ENCODE results near the gene TMEM190. TPM values are rescaled to one million over a fixed set of nuclear protein-coding genes. Genes with fewer than 3 reads are reported as not detected.

TMEM190 gene
- total RNA-seq, 1 donor from 2014 or later: not detected

- intact Hi-C loops (cut with micrococcal nuclease): no loop called here
- TF ChIP-seq CTCF (IDR thresholded peaks at IDR 0.05; ENCODE audit: borderline replicate concordance): no peak
- no peak for DNase-seq
Measured at GRCh38 chr19:55372316-55373081, 4.1 kb upstream of the TMEM190 start.

DNA sequence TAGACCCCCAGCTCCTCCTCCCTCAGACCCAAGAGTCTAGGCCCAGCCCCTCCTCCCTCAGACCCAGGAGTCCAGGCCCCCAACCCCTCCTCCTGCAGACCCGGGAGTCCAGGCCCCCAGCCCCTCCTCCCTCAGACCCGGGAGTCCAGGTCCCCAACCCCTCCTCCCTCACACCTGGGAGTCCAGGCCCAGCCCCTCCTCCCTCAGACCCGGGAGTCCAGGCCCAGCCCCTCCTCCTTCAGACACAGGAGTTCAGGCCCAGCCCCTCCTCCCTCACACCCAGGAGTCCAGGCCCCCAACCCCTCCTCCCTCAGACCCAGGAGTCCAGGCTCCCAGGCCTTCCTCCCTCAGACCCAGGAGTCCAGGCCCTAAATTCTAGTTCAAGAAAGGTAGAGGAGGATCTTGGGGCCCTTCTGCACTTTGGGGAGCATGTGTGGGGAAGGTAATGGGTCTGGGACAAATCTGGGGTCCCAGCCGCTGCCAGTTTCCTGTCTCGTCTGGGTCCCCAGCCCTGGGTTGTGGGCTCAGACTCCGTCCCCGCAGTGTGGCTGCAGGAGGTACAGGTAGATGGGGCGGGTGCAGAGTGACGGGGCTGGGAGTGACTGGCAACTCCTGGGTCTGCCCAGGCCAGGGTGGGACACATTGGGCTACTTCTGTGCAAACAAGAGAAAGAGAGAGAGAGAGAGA, 3.2 kb upstream of the TMEM190 start:
- no peak for DNase-seq
- intact Hi-C loops (cut with micrococcal nuclease): no loop called here
- Histone ChIP-seq H3K27me3 (ENCODE audit: low read depth) (peaks cover 88% of the 10 kb centered on the region), H3K27ac (replicated peaks) (no peak overlapping the region), H3K9me3 (replicated peaks) (no peaks in the 10 kb centered on the region), H3K4me1 (peaks cover 32% of the 10 kb centered on the region), H3K36me3 (no peaks in the 10 kb centered on the region), H3K4me3 (no peak overlapping the region)
- no peak for TF ChIP-seq CTCF (IDR thresholded peaks at IDR 0.05; ENCODE audit: borderline replicate concordance)

More at GRCh38 chr19:55372316-55373081, 4.1 kb upstream of the TMEM190 start:
- Histone ChIP-seq H3K27me3 (ENCODE audit: low read depth) (peaks cover 92% of the 10 kb centered on the region), H3K27ac (replicated peaks) (no peak overlapping the region), H3K4me3 (no peak overlapping the region), H3K9me3 (replicated peaks) (no peaks in the 10 kb centered on the region), H3K4me1 (peaks cover 27% of the 10 kb centered on the region), H3K36me3 (no peaks in the 10 kb centered on the region)

- intact Hi-C loops (cut with micrococcal nuclease): no loop called here
- H3K9me3 ChIP-seq (replicated peaks): no peaks in the 10 kb centered on the region
- peaks cover 24% of the 10 kb centered on the region for H3K4me1 ChIP-seq
- no peak for TF ChIP-seq CTCF (IDR thresholded peaks at IDR 0.05; ENCODE audit: borderline replicate concordance)
- no peaks in the 10 kb centered on the region for H3K36me3 ChIP-seq
- no peak overlapping the region for H3K27ac ChIP-seq (replicated peaks)
- H3K27me3 ChIP-seq (ENCODE audit: low read depth): peaks cover 81% of the 10 kb centered on the region
- DNase-seq: no peak
- no peak overlapping the region for H3K4me3 ChIP-seq
Measured at GRCh38 chr19:55373993-55374757, 2.5 kb upstream of the TMEM190 start.

DNA sequence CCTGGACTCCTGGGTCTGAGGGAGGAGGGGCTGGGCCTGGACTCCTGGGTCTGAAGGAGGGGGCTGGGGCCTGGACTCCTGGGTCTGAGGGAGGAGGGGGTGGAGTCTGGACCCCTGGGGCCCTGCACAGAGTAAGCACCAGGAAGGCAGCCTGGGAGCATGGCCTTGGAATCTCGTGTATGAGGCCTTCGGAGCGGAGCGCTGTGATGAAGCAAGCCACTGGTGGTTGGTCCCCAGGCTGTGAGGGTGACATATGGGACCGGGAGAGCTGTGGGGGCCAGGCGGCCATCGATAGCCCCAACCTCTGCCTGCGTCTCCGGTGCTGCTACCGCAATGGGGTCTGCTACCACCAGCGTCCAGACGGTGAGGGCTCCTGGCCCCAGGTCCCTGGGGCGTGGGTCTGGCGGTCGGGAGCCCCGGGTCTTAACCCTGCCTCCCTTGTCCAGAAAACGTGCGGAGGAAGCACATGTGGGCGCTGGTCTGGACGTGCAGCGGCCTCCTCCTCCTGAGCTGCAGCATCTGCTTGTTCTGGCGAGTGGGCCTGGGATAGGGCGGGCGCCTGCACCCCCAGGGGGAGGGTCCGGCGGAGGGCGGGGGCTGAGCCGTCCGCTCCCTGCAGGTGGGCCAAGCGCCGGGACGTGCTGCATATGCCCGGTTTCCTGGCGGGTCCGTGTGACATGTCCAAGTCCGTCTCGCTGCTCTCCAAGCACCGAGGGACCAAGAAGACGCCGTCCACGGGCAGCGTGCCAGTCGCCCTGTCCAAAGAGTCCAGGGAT, 918 bp downstream of the TMEM190 start:
- H3K27ac ChIP-seq (replicated peaks): no peak overlapping the region
- no peak overlapping the region for H3K4me3 ChIP-seq
- H3K4me1 ChIP-seq: peaks cover 15% of the 10 kb centered on the region
- no peaks in the 10 kb centered on the region for H3K36me3 ChIP-seq
- no peak for TF ChIP-seq CTCF (IDR thresholded peaks at IDR 0.05; ENCODE audit: borderline replicate concordance)
- peaks cover 49% of the 10 kb centered on the region for H3K27me3 ChIP-seq (ENCODE audit: low read depth)
- no peaks in the 10 kb centered on the region for H3K9me3 ChIP-seq (replicated peaks)
- intact Hi-C loops (cut with micrococcal nuclease): no loop called here
- DNase-seq: no peak

DNA sequence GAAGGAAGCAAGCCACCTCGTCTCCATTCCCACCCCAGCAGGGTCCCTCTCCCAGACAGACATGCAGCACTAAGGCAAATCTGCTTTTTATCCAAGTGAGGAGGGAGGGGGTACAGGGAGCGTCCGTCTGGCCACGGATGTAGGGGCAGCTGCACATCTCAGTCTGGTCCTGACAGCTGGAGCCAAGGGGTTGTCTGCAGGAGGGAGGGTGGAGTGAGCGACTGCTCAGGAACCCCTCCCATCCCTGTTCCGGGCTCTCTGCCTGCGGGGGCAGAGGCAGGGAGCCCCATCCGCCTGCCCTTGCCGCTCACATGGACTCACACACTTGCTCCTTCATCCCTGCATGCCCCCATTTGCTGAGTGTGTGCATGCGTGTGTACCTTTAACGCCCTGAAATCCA, 2.5 kb downstream of the TMEM190 start:
- H3K4me3 ChIP-seq: no peak overlapping the region
- H3K27ac ChIP-seq (replicated peaks): no peak overlapping the region
- H3K36me3 ChIP-seq: no peaks in the 10 kb centered on the region
- DNase-seq: no peak
- peaks cover 20% of the 10 kb centered on the region for H3K4me1 ChIP-seq
- intact Hi-C loops (cut with micrococcal nuclease): no loop called here
- no peaks in the 10 kb centered on the region for H3K9me3 ChIP-seq (replicated peaks)
- TF ChIP-seq CTCF (IDR thresholded peaks at IDR 0.05; ENCODE audit: borderline replicate concordance): no peak
- peaks cover 34% of the 10 kb centered on the region for H3K27me3 ChIP-seq (ENCODE audit: low read depth)

Data from left ventricle myocardium inferior (tissue), 1 donor.